Measurements from ENCODE around the gene HIGD1B. TPM values are rescaled to one million over a fixed set of nuclear protein-coding genes. Genes with fewer than 3 reads are reported as not detected.

HIGD1B gene
- total and polyA plus RNA-seq, 9 of the 15 experiments (the other 6 are each of a cell fraction or from before 2014, with no cell fraction given), result not detected

GRCh38 chr17:44871556-44871955 is 23.9 kb downstream of the HIGD1B start (continued):
- TF ChIP-seq SRSF7 (optimal IDR thresholded peaks at IDR 0.05; ENCODE audit: low read depth, low read length), result no peak

DNA sequence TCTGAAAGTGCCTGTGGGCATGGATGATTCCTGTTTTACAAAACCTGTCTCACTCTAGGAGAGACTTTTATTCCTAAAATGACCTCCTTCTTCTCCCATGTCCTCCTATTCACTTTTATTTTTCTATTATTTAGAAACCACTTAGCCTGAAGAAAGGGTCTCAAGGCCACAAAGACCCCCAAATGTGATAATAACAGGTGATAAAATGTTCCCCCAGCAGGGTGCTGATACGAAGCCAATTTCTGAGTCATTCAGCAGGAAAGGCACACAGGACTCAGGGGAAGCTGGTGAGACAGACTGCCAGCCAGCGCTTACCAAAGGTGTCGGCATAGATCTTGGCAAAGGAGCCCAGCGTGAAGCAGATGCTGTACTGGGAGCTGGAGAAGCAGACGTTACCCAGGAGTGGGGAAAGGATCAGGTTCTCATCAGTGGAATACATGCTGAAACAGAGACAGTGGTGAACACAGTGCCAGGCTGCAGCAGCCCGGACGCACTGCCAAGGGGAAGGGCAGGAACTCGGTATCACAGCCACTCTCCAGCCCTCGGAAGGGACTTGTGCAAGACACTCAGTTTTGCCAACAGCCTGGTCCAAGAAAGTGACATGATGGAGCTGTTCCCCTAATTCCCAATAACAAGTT is 24.6 kb downstream of the HIGD1B start:
- in situ Hi-C loops (cut with MboI) (no loop called here), intact Hi-C loops (cut with micrococcal nuclease) (no loop called here)
- TF ChIP-seq SMAD3 (CRISPR knock-in tag; conservative IDR thresholded peaks at IDR 0.05) (no peak), STAT5A (IDR thresholded peaks at IDR 0.05; ENCODE audit: borderline replicate concordance, low read length) (no peak), ZBTB34 (CRISPR knock-in tag; IDR thresholded peaks at IDR 0.05) (no peak), CHD7 (IDR thresholded peaks at IDR 0.05; ENCODE audit: low read depth, low read length) (no peak), ZNF780A (CRISPR knock-in tag; IDR thresholded peaks at IDR 0.05) (no peak), ETV6 (IDR thresholded peaks at IDR 0.05; ENCODE audit: borderline replicate concordance in 1 of 2, low read depth in 2 of 2, low read length in 1 of 2) (no peak), ETV6 (CRISPR knock-in tag; IDR thresholded peaks at IDR 0.05; ENCODE audit: borderline replicate concordance) (no peak)

More for the DNA sequence above, 24.6 kb downstream of the HIGD1B start:
- Histone ChIP-seq H3K9me1 (ENCODE audit: control insufficient read depth, insufficient read depth, low read length) (no peaks in the 10 kb centered on the region), H3K9ac (ENCODE audit: insufficient read depth in 1 of 2, low read depth in 2 of 2, low read length in 2 of 2) (no peak overlapping the region), H3K79me2 (ENCODE audit: control insufficient read depth, insufficient read depth, low read length) (no peaks in the 10 kb centered on the region), H3K36me3 (ENCODE audit: control insufficient read depth, insufficient read depth, low read length) (peaks cover 82% of the 10 kb centered on the region), H3K27me3 (ENCODE audit: control insufficient read depth in 2 of 2, insufficient read depth in 2 of 2, low read length in 2 of 2) (no peaks in the 10 kb centered on the region), H3K4me3 (no peak overlapping the region), H3K27ac (ENCODE audit: extremely low read depth, low read depth, low read length) (no peak overlapping the region), H3K4me1 (replicated peaks in 1 of 2; ENCODE audit: control insufficient read depth in 2 of 2, insufficient read depth in 2 of 2, low read length in 2 of 2) (no peaks in the 10 kb centered on the region), H4K20me1 (replicated peaks; ENCODE audit: control insufficient read depth, insufficient read depth, low read length) (no peaks in the 10 kb centered on the region), H2AFZ (ENCODE audit: low read depth, low read length) (no peak overlapping the region), H3K4me2 (ENCODE audit: insufficient read depth, low read length) (no peak overlapping the region), H3K9me3 (replicated peaks; ENCODE audit: control insufficient read depth, insufficient read depth, low read depth, low read length) (no peaks in the 10 kb centered on the region)
- ChIA-PET CTCF (ENCODE audit: low intra/inter-chr PET ratio) (no interaction called here), POLR2A (interaction anchor here (0.6 to 0.7 kb wide), 2 partner anchors 12 to 119 kb away, joined by 3 read pairs; no protein-coding TSS in a partner anchor)
- 93% methylated on average over 9 of the region's 9 CpGs for WGBS (ENCODE audit: insufficient coverage, low coverage, missing lambda C conversion rate)
- FAIRE-seq (no peak), DNase-seq (ENCODE audit: extremely low read depth in 1 of 4, low spot score in 3 of 4) (no peak), ATAC-seq (no peak)
- BruUV-seq (replicated peaks), result no TSS peak

Data from K562 (cell line).